Vagina (tissue), 2 donors: Measurements from ENCODE around the gene TTC1.

ENCODE experiments used
- POLR2A ChIP-seq, 2 donors: fragments of 450-650 bp; IDR thresholded peaks; one replicate each; pipeline ENCODE4 v1.6.1; 2017; ENCODE audit warnings: antibody characterized with exemption in 2 of 2, mild to moderate bottlenecking in 2 of 2, moderate library complexity in 2 of 2
- TF ChIP-seq, protein P1 (sequence below), 3 experiments: fragments of 450-650 bp in 2 of 3; fragments of 200-600 bp in 1 of 3; sonication (generic) in 1 of 3; IDR thresholded peaks; one replicate each; pipeline ENCODE4 v1.5.1; 2017 to 2019; ENCODE audit warnings: antibody characterized with exemption in 3 of 3, mild to moderate bottlenecking in 2 of 3, moderate library complexity in 2 of 3

DNA sequence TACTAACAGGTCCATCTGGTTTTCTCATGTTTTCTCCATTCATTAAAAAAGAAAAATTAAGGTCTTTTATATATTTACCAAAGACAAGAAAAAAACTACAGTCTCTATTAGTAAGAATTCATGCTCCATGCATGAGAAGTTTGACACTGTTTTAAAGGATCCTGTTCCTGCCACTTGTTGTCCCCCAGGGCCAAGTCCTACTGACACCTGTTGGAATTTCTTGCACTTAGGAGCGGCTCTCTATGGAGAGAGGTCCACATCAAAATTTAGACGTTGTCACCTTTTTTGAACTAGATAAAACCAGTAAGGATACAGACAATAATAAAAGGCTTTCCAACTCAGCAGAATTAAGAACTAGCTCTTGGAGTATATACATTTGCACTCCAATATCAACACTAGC is 68.1 kb downstream of the TTC1 start:
- TF ChIP-seq, protein P1, sequence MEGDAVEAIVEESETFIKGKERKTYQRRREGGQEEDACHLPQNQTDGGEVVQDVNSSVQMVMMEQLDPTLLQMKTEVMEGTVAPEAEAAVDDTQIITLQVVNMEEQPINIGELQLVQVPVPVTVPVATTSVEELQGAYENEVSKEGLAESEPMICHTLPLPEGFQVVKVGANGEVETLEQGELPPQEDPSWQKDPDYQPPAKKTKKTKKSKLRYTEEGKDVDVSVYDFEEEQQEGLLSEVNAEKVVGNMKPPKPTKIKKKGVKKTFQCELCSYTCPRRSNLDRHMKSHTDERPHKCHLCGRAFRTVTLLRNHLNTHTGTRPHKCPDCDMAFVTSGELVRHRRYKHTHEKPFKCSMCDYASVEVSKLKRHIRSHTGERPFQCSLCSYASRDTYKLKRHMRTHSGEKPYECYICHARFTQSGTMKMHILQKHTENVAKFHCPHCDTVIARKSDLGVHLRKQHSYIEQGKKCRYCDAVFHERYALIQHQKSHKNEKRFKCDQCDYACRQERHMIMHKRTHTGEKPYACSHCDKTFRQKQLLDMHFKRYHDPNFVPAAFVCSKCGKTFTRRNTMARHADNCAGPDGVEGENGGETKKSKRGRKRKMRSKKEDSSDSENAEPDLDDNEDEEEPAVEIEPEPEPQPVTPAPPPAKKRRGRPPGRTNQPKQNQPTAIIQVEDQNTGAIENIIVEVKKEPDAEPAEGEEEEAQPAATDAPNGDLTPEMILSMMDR (IDR thresholded peaks at IDR 0.05): no peak
- TF ChIP-seq POLR2A (IDR thresholded peaks at IDR 0.05): no peak
